ENCODE results near the gene TTBK1.

Gene TTBK1

GRCh38 chr6:43284991-43285781, 41.9 kb downstream of the TTBK1 start:
- no peak for DNase-seq
- H3K27me3 ChIP-seq, result peaks cover 0 to 44% of the 10 kb centered on the region in 2 donors
- H3K4me3 ChIP-seq, result peak overlapping the region in 1 of 2 donors; percentile 21
- TF ChIP-seq CTCF (IDR thresholded peaks at IDR 0.05), result no peak
- H3K4me1 ChIP-seq, result peaks cover 0 to 8% (median 0%) of the 10 kb centered on the region in 4 donors
- no peaks in the 10 kb centered on the region for H3K9me3 ChIP-seq
- H3K36me3 ChIP-seq, result no peaks in the 10 kb centered on the region
- H3K27ac ChIP-seq, result no peak overlapping the region
- intact Hi-C loops (cut with DNase I; ENCODE audit: low total_unique reads), result no loop called here

GRCh38 chr6:43285832-43286231, 42.6 kb downstream of the TTBK1 start:
- no peak for DNase-seq
- intact Hi-C loops (cut with DNase I; ENCODE audit: low total_unique reads), result no loop called here
- no peak overlapping the region for H3K4me3 ChIP-seq
- TF ChIP-seq CTCF (IDR thresholded peaks at IDR 0.05), result no peak
- no peak overlapping the region for H3K27ac ChIP-seq
- H3K9me3 ChIP-seq, result no peaks in the 10 kb centered on the region
- H3K36me3 ChIP-seq, result no peaks in the 10 kb centered on the region
- peaks cover 0 to 8% (median 0%) of the 10 kb centered on the region in 4 donors for H3K4me1 ChIP-seq
- peaks cover 0 to 44% of the 10 kb centered on the region in 2 donors for H3K27me3 ChIP-seq

- no peak for TF ChIP-seq CTCF (IDR thresholded peaks at IDR 0.05)
- H3K9me3 ChIP-seq, result no peaks in the 10 kb centered on the region
- H3K27ac ChIP-seq, result no peak overlapping the region
- intact Hi-C loops (cut with DNase I; ENCODE audit: low total_unique reads), result no loop called here
- no peaks in the 10 kb centered on the region for H3K36me3 ChIP-seq
- no peak for DNase-seq
- peaks cover 0 to 8% (median 0%) of the 10 kb centered on the region in 4 donors for H3K4me1 ChIP-seq
- peaks cover 0 to 44% of the 10 kb centered on the region in 2 donors for H3K27me3 ChIP-seq
- no peak overlapping the region for H3K4me3 ChIP-seq
Observed at GRCh38 chr6:43286456-43286979, 43.2 kb downstream of the TTBK1 start.

GRCh38 chr6:43286980-43287716, 43.9 kb downstream of the TTBK1 start:
- H3K9me3 ChIP-seq, result no peaks in the 10 kb centered on the region
- H3K4me1 ChIP-seq, result peaks cover 0 to 8% (median 0%) of the 10 kb centered on the region in 4 donors
- H3K27ac ChIP-seq, result no peak overlapping the region
- no peak for DNase-seq
- no peak for TF ChIP-seq CTCF (IDR thresholded peaks at IDR 0.05)
- H3K36me3 ChIP-seq, result no peaks in the 10 kb centered on the region
- peaks cover 0 to 44% of the 10 kb centered on the region in 2 donors for H3K27me3 ChIP-seq
- H3K4me3 ChIP-seq, result no peak overlapping the region
- intact Hi-C loops (cut with DNase I; ENCODE audit: low total_unique reads), result no loop called here

- no peaks in the 10 kb centered on the region for H3K36me3 ChIP-seq
- no peak for TF ChIP-seq CTCF (IDR thresholded peaks at IDR 0.05)
- no peak overlapping the region for H3K27ac ChIP-seq
- H3K4me1 ChIP-seq, result peaks cover 0 to 8% (median 0%) of the 10 kb centered on the region in 4 donors
- no peak for DNase-seq
- H3K27me3 ChIP-seq, result peaks cover 0 to 35% of the 10 kb centered on the region in 2 donors
- no peaks in the 10 kb centered on the region for H3K9me3 ChIP-seq
- H3K4me3 ChIP-seq, result no peak overlapping the region
- intact Hi-C loops (cut with DNase I; ENCODE audit: low total_unique reads), result no loop called here
Observed at GRCh38 chr6:43287717-43288679, 44.7 kb downstream of the TTBK1 start.
